Measurements from ENCODE around the gene AGAP1.

The AGAP1 gene

GRCh38 chr2:235843591-235844395, 349.9 kb downstream of the AGAP1 start:
- Histone ChIP-seq H3K9ac (ENCODE audit: low read length) (no peak overlapping the region), H3K27ac (ENCODE audit: low read depth, low read length) (no peak overlapping the region), H3K4me3 (ENCODE audit: low read depth, low read length) (no peak overlapping the region), H3K27me3 (ENCODE audit: control insufficient read depth, insufficient read depth, low read length) (no peaks in the 10 kb centered on the region), H3K9me3 (ENCODE audit: control insufficient read depth, insufficient read depth, low read depth, low read length) (no peaks in the 10 kb centered on the region), H3K4me1 (ENCODE audit: control insufficient read depth, insufficient read depth, low read length) (no peaks in the 10 kb centered on the region), H3K36me3 (ENCODE audit: control insufficient read depth, insufficient read depth, low read length) (no peaks in the 10 kb centered on the region)

GRCh38 chr2:235844561-235844960, 350.7 kb downstream of the AGAP1 start:
- Histone ChIP-seq H3K4me1 (ENCODE audit: control insufficient read depth, insufficient read depth, low read length) (no peaks in the 10 kb centered on the region), H3K9me3 (ENCODE audit: control insufficient read depth, insufficient read depth, low read depth, low read length) (no peaks in the 10 kb centered on the region), H3K27ac (ENCODE audit: low read depth, low read length) (no peak overlapping the region), H3K9ac (ENCODE audit: low read length) (no peak overlapping the region), H3K36me3 (ENCODE audit: control insufficient read depth, insufficient read depth, low read length) (no peaks in the 10 kb centered on the region), H3K27me3 (ENCODE audit: control insufficient read depth, insufficient read depth, low read length) (no peaks in the 10 kb centered on the region), H3K4me3 (ENCODE audit: low read depth, low read length) (no peak overlapping the region)

- H3K36me3 ChIP-seq (ENCODE audit: control insufficient read depth, insufficient read depth, low read length): no peaks in the 10 kb centered on the region
- H3K9me3 ChIP-seq (ENCODE audit: control insufficient read depth, insufficient read depth, low read depth, low read length): no peaks in the 10 kb centered on the region
- no peak overlapping the region for H3K4me3 ChIP-seq (ENCODE audit: low read depth, low read length)
- no peaks in the 10 kb centered on the region for H3K4me1 ChIP-seq (ENCODE audit: control insufficient read depth, insufficient read depth, low read length)
- no peak overlapping the region for H3K27ac ChIP-seq (ENCODE audit: low read depth, low read length)
- H3K27me3 ChIP-seq (ENCODE audit: control insufficient read depth, insufficient read depth, low read length): no peaks in the 10 kb centered on the region
- no peak overlapping the region for H3K9ac ChIP-seq (ENCODE audit: low read length)
These were observed 351.4 kb downstream of the AGAP1 start for GRCh38 chr2:235845245-235845644.

- Histone ChIP-seq H3K4me1 (ENCODE audit: control insufficient read depth, insufficient read depth, low read length) (peaks cover 2% of the 10 kb centered on the region; the same call in 1 of the 2 replicates), H3K36me3 (ENCODE audit: control insufficient read depth, insufficient read depth, low read length) (no peaks in the 10 kb centered on the region), H3K9me3 (ENCODE audit: control insufficient read depth, insufficient read depth, low read depth, low read length) (no peaks in the 10 kb centered on the region), H3K4me3 (ENCODE audit: low read depth, low read length) (no peak overlapping the region), H3K27me3 (ENCODE audit: control insufficient read depth, insufficient read depth, low read length) (no peaks in the 10 kb centered on the region), H3K27ac (ENCODE audit: low read depth, low read length) (no peak overlapping the region), H3K9ac (ENCODE audit: low read length) (no peak overlapping the region)
These were observed 353.7 kb downstream of the AGAP1 start for GRCh38 chr2:235847576-235847975.

- Histone ChIP-seq H3K4me3 (ENCODE audit: low read depth, low read length) (no peak overlapping the region), H3K36me3 (ENCODE audit: control insufficient read depth, insufficient read depth, low read length) (no peaks in the 10 kb centered on the region), H3K9me3 (ENCODE audit: control insufficient read depth, insufficient read depth, low read depth, low read length) (no peaks in the 10 kb centered on the region), H3K27me3 (ENCODE audit: control insufficient read depth, insufficient read depth, low read length) (no peaks in the 10 kb centered on the region), H3K27ac (ENCODE audit: low read depth, low read length) (no peak overlapping the region), H3K4me1 (ENCODE audit: control insufficient read depth, insufficient read depth, low read length) (peaks cover 4% of the 10 kb centered on the region; the same call in 1 of the 2 replicates), H3K9ac (ENCODE audit: low read length) (no peak overlapping the region)
These were observed 354.2 kb downstream of the AGAP1 start for GRCh38 chr2:235848055-235848454.

GRCh38 chr2:235848946-235849345, 355.1 kb downstream of the AGAP1 start:
- H3K27ac ChIP-seq (ENCODE audit: low read depth, low read length): no peak overlapping the region
- H3K9me3 ChIP-seq (ENCODE audit: control insufficient read depth, insufficient read depth, low read depth, low read length): no peaks in the 10 kb centered on the region
- H3K4me1 ChIP-seq (ENCODE audit: control insufficient read depth, insufficient read depth, low read length): peaks cover 4% of the 10 kb centered on the region; the same call in 1 of the 2 replicates
- no peak overlapping the region for H3K9ac ChIP-seq (ENCODE audit: low read length)
- H3K27me3 ChIP-seq (ENCODE audit: control insufficient read depth, insufficient read depth, low read length): no peaks in the 10 kb centered on the region
- H3K36me3 ChIP-seq (ENCODE audit: control insufficient read depth, insufficient read depth, low read length): no peaks in the 10 kb centered on the region
- H3K4me3 ChIP-seq (ENCODE audit: low read depth, low read length): no peak overlapping the region

GRCh38 chr2:235849489-235849888, 355.6 kb downstream of the AGAP1 start:
- H3K36me3 ChIP-seq (ENCODE audit: control insufficient read depth, insufficient read depth, low read length): no peaks in the 10 kb centered on the region

GRCh38 chr2:235850289-235850688, 356.4 kb downstream of the AGAP1 start:
- Histone ChIP-seq H3K4me1 (ENCODE audit: control insufficient read depth, insufficient read depth, low read length) (peaks cover 4% of the 10 kb centered on the region; the same call in 1 of the 2 replicates), H3K9ac (ENCODE audit: low read length) (no peak overlapping the region), H3K4me3 (ENCODE audit: low read depth, low read length) (no peak overlapping the region), H3K36me3 (ENCODE audit: control insufficient read depth, insufficient read depth, low read length) (no peaks in the 10 kb centered on the region), H3K9me3 (ENCODE audit: control insufficient read depth, insufficient read depth, low read depth, low read length) (no peaks in the 10 kb centered on the region), H3K27ac (ENCODE audit: low read depth, low read length) (no peak overlapping the region), H3K27me3 (ENCODE audit: control insufficient read depth, insufficient read depth, low read length) (no peaks in the 10 kb centered on the region)

More at GRCh38 chr2:235849489-235849888, 355.6 kb downstream of the AGAP1 start:
- Histone ChIP-seq H3K27ac (ENCODE audit: low read depth, low read length) (no peak overlapping the region), H3K9ac (ENCODE audit: low read length) (no peak overlapping the region), H3K4me3 (ENCODE audit: low read depth, low read length) (no peak overlapping the region), H3K4me1 (ENCODE audit: control insufficient read depth, insufficient read depth, low read length) (peaks cover 4% of the 10 kb centered on the region; the same call in 1 of the 2 replicates), H3K9me3 (ENCODE audit: control insufficient read depth, insufficient read depth, low read depth, low read length) (no peaks in the 10 kb centered on the region), H3K27me3 (ENCODE audit: control insufficient read depth, insufficient read depth, low read length) (no peaks in the 10 kb centered on the region)

GRCh38 chr2:235850771-235851551, 357.1 kb downstream of the AGAP1 start:
- Histone ChIP-seq H3K9ac (ENCODE audit: low read length) (no peak overlapping the region), H3K4me1 (ENCODE audit: control insufficient read depth, insufficient read depth, low read length) (peaks cover 4% of the 10 kb centered on the region; the same call in 1 of the 2 replicates)

GRCh38 chr2:235851828-235852525, 358.1 kb downstream of the AGAP1 start:
- Histone ChIP-seq H3K27ac (ENCODE audit: low read depth, low read length) (no peak overlapping the region), H3K36me3 (ENCODE audit: control insufficient read depth, insufficient read depth, low read length) (no peaks in the 10 kb centered on the region)

More at GRCh38 chr2:235850771-235851551, 357.1 kb downstream of the AGAP1 start:
- no peaks in the 10 kb centered on the region for H3K9me3 ChIP-seq (ENCODE audit: control insufficient read depth, insufficient read depth, low read depth, low read length)
- H3K4me3 ChIP-seq (ENCODE audit: low read depth, low read length): no peak overlapping the region
- H3K36me3 ChIP-seq (ENCODE audit: control insufficient read depth, insufficient read depth, low read length): no peaks in the 10 kb centered on the region
- H3K27ac ChIP-seq (ENCODE audit: low read depth, low read length): no peak overlapping the region
- no peaks in the 10 kb centered on the region for H3K27me3 ChIP-seq (ENCODE audit: control insufficient read depth, insufficient read depth, low read length)

More at GRCh38 chr2:235851828-235852525, 358.1 kb downstream of the AGAP1 start:
- peaks cover 4% of the 10 kb centered on the region; the same call in 1 of the 2 replicates for H3K4me1 ChIP-seq (ENCODE audit: control insufficient read depth, insufficient read depth, low read length)
- no peak overlapping the region for H3K9ac ChIP-seq (ENCODE audit: low read length)
- H3K4me3 ChIP-seq (ENCODE audit: low read depth, low read length): no peak overlapping the region
- no peaks in the 10 kb centered on the region for H3K27me3 ChIP-seq (ENCODE audit: control insufficient read depth, insufficient read depth, low read length)
- no peaks in the 10 kb centered on the region for H3K9me3 ChIP-seq (ENCODE audit: control insufficient read depth, insufficient read depth, low read depth, low read length)

Measured in HUES6 (cell line).